ENCODE results near the gene FAM209A.

- TF ChIP-seq, protein P1, sequence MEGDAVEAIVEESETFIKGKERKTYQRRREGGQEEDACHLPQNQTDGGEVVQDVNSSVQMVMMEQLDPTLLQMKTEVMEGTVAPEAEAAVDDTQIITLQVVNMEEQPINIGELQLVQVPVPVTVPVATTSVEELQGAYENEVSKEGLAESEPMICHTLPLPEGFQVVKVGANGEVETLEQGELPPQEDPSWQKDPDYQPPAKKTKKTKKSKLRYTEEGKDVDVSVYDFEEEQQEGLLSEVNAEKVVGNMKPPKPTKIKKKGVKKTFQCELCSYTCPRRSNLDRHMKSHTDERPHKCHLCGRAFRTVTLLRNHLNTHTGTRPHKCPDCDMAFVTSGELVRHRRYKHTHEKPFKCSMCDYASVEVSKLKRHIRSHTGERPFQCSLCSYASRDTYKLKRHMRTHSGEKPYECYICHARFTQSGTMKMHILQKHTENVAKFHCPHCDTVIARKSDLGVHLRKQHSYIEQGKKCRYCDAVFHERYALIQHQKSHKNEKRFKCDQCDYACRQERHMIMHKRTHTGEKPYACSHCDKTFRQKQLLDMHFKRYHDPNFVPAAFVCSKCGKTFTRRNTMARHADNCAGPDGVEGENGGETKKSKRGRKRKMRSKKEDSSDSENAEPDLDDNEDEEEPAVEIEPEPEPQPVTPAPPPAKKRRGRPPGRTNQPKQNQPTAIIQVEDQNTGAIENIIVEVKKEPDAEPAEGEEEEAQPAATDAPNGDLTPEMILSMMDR (conservative IDR thresholded peaks at IDR 0.05), result no peak
- no peak for TF ChIP-seq ZFX (IDR thresholded peaks at IDR 0.05)
Observed at GRCh38 chr20:56551571-56551970, 27.0 kb downstream of the FAM209A start.

Data from C4-2B (cell line).